GM21529 (cell line): ENCODE data around the gene DSC3.
A peak's percentile ranks its signal among the peaks of the same experiment; 100 is the strongest.

ENCODE experiments used
- ATAC-seq: cut with Tn5 transposase; IDR thresholded peaks from one replicate; pipeline ENCODE4 v1.9.1; 2021; ENCODE audit not compliant: unreplicated experiment

DSC3 gene

DNA sequence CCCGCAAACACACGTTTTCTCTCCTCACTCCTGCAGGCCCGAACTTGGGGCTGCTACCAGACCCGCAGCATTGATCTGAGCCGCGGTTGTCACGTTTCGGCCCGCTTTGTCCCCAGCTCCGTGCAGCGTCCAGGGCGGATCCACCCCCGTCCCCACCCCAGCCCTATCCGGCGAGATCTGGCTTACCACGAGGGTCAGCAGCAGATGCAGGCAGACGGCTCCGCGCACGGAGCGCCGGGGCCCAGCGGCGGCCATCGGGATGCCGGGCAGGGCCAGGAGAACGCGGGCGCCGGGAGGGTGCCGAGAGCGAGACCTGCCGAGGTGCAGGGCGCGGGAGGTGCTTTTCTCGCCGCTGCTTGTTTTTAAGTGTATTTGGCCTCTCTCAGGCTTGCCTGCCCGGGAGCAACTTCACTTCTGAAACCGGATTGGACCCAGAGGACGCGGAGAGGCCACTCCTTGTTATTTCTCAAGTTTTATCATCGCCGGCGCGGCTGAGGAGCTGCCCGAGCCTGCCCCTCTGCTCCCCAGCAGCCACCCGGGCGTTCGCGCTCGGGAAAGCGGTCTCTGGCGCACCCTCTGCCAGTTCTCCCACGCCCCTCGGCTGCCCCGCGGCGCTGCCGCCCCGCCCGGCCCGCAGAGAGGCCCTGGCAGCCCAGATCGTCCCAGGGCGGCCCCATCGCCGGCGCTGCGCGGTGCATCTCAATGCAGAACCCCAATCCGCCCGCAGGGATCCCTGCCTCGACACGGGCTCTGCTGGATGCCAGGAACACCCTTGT is at the start of gene DSC3:
Gene DSC3 (minus strand): TSS at position 337 of the 776 bp plus-strand sequence. CDS start 82 bp downstream, at position 255.
- ATAC-seq = no peak

DNA sequence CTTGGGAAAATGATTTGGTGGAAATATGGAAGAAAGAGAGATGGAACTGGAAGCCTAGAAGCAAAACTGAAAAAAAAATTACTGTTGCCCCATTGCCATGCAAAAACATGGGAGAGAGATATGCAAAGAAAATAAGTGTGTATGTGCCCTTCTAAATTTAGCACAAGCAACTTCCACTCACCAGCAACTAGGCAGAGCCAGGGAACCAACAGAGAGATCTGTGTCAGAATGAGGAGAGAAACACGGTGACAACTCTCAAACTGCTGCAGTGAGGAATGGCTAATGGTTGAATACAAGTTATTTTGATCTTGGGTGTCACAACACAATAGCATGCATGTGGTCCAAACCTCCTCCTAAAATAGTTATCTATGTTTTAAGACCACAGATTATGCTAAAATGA is 48.8 kb upstream of the DSC3 start:
- ATAC-seq = no peak

DNA sequence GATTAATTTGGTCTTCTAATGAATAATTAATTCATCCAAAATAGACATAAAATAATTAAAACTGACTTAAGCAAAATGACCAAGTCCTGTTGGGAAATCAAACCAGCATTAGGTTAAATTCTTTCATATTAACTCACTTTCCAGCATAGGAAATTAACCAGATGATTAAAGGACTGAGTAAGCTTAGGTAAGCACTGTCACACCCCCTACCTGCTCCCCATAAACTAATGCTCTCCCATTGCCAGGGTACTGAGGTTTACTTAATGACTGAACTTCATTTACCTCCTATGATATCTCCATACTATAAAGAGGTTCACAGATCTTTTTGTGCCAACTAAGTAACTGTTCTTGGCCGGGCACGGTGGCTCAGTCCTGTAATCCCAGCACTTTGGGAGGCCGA is 46.0 kb upstream of the DSC3 start:
- ATAC-seq = no peak

DNA sequence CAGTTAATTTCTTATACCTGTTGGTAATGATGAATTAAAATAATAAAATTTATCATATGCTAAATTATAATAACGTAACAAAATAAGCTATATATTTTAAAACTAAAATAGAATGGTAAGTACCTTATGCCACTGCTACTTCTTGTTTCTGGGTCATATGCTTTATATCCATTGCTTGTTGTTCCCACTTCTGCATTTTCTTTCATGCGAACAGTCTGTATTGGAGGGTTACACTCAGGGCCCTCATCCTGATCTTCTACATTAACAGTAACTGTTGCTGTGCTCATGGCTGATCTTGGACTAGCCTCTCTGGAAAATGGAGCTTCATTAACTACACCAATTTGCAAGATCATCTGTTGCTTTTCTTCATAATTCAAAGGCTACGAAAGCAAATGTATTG is 37.4 kb upstream of the DSC3 start:
- no peak for ATAC-seq

DNA sequence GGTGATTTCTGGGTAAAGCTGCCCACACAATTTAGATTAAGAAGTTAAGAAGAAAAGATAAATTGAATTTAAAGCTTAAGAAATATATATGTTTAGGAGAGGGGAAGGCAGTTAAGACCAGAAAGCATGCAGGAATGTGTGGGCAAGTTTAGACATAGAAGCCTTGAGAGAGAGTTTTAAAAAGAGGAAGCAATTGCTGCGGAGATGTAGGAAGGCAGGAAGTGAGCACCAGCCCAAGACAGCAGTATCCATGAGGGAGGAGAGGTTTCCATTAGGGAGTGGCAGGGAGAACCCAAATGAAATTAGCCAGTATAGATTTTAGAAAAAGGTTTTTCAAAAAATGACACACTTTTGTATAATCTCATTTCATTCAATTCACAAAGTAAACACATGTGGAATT is 35.3 kb upstream of the DSC3 start:
- no peak for ATAC-seq

DNA sequence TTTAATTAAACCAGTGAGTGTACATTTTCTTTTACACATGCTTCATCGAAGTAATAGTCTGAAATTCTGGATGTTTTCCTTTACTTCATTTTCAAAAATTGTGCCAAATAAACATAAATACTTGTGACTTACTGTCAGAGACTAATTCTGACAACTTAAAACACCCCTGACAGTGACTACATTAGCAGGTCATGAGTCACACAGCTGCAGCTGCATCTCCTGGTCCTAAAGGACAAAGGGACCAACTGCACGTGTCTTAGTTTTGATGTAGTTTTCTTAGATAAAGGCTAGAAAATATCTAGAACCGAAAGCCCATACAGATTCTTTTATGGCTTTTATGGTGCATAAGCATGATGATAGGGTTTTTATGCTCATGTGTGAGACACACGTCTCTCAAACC is 29.6 kb upstream of the DSC3 start:
- no peak for ATAC-seq

DNA sequence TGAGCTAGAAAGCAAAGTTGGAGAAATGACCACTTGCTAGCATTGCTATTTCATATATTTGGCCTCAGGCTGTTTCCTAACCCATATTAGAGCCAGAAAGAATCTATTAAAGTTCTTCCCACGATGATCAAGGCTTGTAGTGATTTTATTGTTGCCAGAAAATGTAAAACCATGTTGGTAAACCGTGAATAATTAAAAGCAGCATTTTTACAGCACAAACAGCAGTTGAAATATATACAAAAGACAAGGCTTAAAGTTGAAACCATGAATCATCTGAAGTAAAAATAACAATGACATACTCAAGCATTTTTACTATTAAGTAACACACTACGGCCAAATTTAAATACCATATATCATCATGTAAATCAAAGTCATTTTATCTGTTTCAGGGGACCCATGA is 27.7 kb upstream of the DSC3 start:
- ATAC-seq = no peak

DNA sequence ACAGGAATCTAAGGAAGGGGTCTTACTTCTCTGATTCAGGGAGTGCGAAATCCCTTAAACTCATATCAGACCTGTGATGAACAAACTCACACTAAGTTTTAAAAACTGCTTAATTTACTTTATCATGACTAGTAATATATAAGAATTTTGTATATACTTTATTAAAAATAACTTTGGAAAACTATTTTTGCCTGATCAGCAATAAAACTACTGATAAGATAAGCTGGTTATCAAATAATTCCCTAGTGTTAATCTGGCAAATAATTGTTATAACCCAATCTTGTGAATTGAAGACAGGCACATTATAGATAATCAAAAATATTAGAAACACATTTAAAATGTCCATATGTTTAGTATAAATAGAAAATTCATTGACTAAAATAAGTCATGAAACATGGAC is 23.7 kb upstream of the DSC3 start:
- ATAC-seq = no peak

DNA sequence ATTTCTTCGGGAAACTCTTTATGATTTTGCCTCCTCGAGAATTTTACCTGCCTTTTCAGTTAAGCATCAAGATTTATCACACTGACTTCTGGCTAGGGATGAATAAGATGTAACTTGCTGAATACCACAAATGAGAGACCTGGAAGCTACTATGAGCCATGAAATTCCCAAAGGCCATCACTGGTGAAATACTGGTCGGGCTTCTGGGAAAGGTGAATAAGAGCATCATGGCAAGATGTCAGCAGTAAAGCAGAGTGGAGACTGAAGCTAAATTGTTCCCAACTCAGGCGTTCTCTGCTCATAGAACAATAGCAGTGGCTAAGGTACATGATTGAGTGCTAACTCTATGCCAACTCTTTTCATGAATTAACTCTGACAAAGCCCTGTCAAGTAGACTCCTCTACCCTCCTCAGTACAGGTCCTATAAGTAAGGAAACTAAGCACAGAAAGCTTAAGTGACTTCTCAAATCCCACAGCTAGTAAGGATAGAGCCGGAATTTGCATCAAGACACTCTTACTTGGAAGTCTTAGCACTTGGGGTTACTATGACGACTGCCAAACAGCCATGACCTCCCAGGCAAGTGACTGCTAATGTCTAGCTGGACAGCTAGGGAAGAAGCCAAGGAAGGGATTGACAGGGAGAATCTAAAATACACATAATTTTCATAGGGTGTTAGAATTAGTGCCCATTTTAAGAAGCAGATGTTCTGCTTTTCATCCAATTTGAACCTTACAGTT is 22.7 kb upstream of the DSC3 start:
- no peak for ATAC-seq

DNA sequence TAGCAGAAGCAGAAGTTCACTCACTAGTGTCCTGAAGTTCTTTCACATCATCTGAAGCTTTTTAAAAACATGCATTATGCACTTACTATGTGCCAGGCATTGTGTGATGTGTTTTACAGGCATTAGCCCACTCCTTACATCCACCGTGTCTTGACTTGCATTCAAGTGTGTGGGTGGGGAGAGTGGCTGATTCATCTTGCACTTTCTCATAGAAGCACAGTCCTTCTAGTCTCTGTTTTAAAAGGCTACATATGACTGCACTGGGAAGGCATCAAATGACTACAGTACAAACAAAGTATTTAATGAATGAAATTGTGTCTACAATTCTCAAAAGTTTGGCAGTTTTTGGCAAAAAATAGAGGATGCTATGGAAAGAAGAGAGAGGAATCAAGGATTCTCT is 21.6 kb upstream of the DSC3 start:
- peak; percentile 59 for ATAC-seq

DNA sequence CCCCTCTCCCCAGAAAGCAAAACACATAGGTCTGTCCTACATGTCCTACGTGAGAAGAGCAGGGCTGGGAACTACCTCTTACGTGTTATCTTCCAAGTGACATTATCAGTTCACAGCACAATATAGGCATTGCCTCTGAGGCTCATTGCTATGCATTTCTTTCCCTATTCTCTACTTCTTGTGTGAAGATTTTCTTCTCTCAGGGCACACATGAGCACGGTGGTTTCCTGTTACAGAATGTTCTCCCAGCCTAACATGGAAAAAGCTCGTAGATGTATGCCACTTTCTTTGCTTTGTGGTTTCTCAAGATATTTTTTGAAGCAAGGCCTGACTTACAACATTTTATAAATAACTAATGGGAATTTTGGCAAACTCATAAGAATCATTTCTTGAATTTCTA is 19.4 kb upstream of the DSC3 start:
- ATAC-seq = no peak

DNA sequence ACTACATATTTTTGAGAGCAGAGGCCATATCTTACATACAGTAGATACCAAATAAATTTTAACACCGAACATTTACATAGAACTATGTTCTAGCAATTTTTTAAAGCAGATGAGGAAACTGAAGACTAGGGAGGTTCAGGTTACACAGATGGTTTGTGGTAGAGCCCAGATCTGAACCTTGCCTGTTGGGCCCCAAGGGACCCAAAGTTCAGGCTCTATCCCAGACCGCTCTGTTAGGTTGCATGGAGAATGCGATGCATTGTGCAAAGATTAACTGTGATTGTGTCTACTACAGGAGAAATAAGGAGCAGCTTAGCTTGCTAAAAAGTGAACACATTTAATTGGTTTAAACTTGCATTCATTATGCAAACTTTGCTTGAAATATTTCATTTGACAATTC is 16.4 kb upstream of the DSC3 start:
- no peak for ATAC-seq

DNA sequence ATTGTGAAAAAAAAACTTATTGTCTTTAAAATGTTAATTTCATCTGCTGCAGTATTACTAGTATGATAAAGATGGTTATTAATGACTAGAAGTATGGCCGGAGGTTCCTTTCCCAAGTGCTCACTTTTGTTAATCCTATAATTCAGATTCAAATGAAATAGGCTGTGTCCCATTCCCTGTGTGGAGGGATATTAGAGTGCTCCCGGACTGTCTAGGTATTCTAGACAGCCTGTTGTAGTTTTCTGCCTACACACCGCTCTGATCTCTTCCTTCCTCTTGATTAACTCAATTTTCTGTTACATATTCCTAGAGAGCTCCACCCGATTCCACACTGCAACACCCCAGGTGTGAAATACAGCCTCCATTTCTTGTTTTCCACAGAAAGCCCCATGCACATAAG is 15.4 kb upstream of the DSC3 start:
- ATAC-seq = no peak

DNA sequence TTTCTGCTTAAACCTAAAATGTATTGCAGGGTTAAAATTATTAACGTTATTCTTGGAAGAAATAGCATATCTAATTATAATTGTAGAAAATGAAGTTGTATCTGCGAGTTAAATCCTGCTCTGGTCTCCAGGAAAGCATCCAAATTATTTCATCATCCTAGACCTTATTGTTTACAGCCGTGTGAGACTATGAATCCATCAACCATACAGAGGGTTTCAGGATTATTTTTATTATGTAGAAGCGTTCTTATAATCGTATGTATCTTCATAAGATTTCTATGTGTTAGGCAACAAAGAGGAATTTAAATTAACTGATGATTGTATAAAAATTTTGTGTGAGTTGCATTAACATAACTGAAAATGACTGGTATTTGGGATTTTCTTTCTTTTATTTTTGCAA is 14.5 kb upstream of the DSC3 start:
- ATAC-seq = no peak

DNA sequence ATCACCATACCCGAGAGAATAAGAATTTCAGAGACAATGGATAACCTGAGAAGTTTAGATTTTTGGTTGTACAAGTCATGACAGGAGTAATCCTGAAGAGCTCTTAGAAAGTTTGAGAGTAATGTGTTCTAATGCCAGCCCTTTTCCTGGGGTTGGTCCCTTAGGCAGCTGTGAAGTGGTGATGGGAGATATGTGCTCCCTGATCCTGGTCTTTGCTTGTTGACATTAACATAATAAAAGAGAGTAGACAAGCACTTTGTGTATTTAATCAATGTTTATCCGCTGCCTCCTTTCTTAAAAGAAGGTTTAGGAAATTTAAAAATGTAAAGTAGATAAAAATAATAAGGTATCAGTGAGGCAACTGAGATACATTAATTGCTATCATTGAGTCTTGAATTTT is 13.8 kb upstream of the DSC3 start:
- ATAC-seq = no peak

DNA sequence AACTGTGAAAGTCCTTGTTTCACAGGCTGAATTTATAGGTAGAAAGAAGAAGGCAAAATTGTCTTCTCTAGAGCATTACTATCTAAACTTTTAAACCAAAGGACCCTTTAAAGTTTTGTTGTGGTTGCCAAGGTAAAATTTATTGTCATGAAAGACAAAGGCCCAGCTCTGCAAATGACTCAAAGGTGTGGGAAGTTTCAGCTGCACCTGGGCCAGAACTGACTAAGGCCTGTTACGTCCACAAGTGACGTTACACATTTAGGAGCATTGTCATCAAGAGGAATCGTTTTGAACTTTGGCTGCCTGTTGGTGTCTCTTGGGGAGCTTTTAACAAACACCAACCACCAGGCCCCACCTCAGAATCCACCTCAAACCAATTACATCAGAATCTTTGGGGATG is 8.1 kb upstream of the DSC3 start:
- no peak for ATAC-seq

DNA sequence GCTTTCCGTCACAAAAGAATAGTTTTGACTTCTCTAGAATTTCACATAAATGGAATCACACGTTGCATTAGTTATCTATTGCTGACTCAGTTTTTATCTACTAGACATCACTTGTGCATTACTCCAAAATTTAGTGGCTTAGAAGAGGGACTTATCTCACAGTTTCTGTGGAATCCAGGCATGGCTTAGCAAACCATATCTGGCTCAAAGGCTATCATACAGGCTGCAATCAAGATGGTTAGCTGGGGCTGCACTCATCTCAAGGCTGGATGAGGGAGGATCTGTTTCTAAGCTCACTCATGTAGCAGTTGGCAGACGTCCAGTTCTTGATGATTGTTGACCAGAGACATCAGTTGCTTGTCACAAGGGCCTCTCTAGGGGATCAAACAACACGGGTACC is 6.6 kb upstream of the DSC3 start:
- no peak for ATAC-seq

DNA sequence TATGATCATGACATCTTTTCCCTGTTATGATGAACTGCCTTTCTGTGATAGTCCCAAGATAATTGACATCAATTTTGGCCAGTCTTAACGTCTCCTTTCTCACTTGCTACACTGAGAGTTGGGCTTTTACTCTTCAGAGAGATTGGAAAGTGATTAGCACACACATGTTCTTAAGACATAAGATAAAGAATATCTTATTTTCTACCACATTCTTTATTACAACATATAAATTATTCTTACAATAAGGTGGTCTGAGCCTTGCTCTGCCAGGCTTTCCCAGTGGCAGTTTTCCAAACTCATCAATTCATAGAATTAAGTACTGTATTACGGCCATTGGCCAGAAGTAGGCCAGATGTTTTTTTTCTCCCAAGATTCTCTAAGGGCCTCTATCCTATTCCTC is 5.7 kb upstream of the DSC3 start:
- no peak for ATAC-seq

DNA sequence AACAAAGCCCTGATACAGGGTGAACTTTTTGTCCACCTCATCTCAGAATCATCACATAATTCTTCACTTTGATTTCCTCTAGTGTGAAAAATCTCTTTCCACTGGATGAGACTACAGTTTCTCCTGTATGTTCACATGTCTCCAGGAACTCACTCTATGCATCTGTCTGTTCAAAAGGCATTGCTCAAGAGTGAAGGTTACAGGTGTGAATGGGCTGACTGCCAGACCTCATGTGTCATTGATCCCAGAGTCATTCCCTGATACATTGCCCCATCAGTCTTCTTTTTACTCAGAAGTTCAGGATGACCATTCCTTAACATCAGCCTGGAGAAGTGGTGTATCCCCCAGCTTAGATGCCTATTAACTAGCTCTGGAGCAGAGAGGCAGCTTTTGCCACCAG is 4.4 kb upstream of the DSC3 start:
- no peak for ATAC-seq

DNA sequence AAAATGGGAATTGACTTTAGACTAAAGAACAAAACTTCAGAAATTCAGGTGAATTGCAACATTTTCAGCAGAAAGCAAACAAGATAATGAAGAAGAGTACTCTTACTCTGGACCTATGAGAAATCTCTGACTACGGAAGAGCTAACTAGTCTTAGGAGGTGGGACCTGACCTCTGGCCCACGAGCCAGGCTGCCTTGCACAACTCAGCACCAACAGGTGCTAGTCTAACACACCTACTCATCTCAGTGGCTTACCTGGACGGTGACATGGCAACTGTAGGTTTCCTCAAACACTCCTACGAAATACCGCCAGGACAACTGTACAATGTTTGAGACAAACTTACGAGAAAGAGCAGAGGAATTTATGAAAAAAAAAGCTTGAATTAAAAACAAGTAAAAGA is 3.1 kb upstream of the DSC3 start:
- ATAC-seq = no peak

DNA sequence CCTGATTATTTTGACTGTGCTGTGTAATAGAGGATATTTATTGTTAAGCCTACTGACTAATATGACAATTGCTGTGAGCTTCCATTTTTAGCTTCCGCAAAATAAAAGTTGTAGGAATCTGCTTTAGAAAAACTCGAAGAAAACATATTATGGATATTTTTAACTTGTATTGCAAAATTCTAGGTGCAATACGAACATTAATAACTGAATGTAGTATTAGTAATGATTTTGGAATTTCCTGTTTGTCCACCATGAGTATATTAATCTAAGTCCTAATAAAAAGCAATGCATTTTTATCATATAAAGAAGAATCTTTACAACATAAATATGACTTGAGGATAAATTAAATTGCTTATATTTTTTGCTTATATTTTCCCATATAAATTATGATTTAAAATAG is 2.4 kb upstream of the DSC3 start:
- ATAC-seq = no peak

DNA sequence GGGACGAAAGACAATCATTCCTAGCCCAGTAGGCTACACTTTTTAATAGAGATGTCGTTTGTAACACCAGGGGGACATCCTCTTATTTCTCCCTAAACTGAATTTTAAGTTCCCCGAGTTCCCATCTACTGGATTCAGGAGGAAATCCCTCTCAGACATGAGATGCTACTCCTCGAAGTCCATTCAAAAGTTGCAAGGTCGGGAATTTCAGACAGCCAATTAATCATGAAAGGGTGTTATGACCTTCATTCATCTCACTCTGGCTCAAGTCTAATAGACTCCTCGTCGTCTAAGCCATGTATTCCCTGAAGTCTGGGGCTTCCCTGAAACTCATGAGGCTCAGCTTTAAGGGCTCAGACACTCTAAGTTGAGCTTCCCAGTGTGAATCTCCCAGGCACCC is 1.2 kb upstream of the DSC3 start:
- no peak for ATAC-seq

DNA sequence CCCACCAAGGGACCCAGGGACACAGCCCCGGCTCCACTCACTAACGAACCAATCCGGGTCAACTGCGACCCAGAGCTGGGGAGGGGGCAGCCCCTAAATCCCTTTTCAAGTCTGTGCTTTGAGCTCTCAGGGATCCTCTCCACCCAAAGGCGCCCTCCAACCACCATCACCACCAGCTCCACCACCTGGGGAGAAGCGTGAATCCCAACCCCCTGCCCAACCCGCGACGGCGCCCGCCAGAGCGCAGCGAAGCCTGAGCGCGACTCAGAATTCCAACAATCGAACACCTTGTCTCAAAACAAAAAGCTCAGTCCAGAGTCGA is 497 bp downstream of the DSC3 start:
- ATAC-seq = no peak
